ENCODE data around the gene NID1.

GRCh38 chr1:235929216-235929615, 135.7 kb downstream of the NID1 start:
- TF ChIP-seq EP300 (IDR thresholded peaks at IDR 0.05) (no peak), CTCF (IDR thresholded peaks at IDR 0.05) (no peak), POLR2AphosphoS5 (IDR thresholded peaks at IDR 0.05) (no peak)

Data from suprapubic skin (tissue), 4 donors.